ENCODE data around the gene TSPAN9. TPM values are rescaled to one million over a fixed set of nuclear protein-coding genes. Genes with fewer than 3 reads are reported as not detected.

TSPAN9 gene
- total and polyA plus RNA-seq, 4 donors, result 17.4 to 62.9 (median 34.2) TPM

DNA sequence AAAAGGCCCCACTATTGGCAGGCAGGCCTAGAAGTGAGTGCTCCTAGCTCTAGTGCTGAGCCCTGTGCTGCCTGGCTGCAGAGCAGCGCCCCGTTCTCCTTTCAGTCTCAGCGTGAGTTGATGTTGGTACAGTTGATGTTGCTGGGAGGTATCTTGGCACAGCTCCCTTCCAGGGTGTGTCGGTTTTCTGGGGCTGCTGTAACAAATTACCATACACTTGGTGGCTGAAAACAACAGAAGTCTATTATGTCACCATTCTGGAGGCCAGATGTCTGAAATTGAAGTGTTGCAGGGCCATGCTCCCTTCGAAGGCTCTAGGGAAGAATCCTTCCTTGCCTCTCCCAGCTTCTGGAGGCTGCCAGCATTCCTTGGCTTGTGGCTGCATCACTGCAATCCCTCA, 151.4 kb downstream of the TSPAN9 start:
- no peak for DNase-seq (ENCODE audit: low spot score)
- 94% methylated on average over 5 of the region's 5 CpGs for WGBS
- H3K4me1 ChIP-seq (ENCODE audit: control insufficient read depth in 4 of 4, insufficient read depth in 4 of 4, low read length in 3 of 4), result peaks cover 6 to 23% (median 16%) of the 10 kb centered on the region in 4 donors

DNA sequence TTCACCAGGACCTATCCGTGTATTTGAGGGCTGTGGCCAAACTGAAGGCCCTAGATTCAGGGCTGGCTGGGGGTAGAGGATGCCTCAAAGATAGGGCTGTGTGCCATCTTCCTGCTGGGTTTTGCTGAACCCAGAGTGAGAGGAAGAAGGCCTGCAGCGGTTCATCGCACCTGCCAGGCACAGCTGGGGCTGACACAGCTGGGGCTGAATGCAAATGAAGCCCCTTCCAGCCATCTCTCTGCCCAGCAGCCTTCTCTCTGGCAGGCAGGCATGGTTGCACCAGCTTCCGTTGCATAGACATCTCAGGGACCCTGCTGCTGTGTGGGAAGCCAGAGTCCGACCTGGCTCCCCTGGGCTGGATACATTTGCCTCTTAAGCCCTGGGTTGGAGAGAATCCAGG, 152.4 kb downstream of the TSPAN9 start:
- no peak overlapping the region for H3K4me3 ChIP-seq (ENCODE audit: low read depth in 1 of 3, low read length in 3 of 3)
- TF ChIP-seq, protein P1, sequence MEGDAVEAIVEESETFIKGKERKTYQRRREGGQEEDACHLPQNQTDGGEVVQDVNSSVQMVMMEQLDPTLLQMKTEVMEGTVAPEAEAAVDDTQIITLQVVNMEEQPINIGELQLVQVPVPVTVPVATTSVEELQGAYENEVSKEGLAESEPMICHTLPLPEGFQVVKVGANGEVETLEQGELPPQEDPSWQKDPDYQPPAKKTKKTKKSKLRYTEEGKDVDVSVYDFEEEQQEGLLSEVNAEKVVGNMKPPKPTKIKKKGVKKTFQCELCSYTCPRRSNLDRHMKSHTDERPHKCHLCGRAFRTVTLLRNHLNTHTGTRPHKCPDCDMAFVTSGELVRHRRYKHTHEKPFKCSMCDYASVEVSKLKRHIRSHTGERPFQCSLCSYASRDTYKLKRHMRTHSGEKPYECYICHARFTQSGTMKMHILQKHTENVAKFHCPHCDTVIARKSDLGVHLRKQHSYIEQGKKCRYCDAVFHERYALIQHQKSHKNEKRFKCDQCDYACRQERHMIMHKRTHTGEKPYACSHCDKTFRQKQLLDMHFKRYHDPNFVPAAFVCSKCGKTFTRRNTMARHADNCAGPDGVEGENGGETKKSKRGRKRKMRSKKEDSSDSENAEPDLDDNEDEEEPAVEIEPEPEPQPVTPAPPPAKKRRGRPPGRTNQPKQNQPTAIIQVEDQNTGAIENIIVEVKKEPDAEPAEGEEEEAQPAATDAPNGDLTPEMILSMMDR (IDR thresholded peaks at IDR 0.05; ENCODE audit: low read depth, low read length, missing input control), result no peak
- TF ChIP-seq, protein P2, sequence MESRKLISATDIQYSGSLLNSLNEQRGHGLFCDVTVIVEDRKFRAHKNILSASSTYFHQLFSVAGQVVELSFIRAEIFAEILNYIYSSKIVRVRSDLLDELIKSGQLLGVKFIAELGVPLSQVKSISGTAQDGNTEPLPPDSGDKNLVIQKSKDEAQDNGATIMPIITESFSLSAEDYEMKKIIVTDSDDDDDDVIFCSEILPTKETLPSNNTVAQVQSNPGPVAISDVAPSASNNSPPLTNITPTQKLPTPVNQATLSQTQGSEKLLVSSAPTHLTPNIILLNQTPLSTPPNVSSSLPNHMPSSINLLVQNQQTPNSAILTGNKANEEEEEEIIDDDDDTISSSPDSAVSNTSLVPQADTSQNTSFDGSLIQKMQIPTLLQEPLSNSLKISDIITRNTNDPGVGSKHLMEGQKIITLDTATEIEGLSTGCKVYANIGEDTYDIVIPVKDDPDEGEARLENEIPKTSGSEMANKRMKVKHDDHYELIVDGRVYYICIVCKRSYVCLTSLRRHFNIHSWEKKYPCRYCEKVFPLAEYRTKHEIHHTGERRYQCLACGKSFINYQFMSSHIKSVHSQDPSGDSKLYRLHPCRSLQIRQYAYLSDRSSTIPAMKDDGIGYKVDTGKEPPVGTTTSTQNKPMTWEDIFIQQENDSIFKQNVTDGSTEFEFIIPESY (IDR thresholded peaks at IDR 0.05), result no peak
- no peak for TF ChIP-seq SP1 (IDR thresholded peaks at IDR 0.05)
- TF ChIP-seq GABPA (IDR thresholded peaks at IDR 0.05 in 1 of 2, conservative IDR thresholded peaks at IDR 0.05 in 1 of 2), result no peak
- TF ChIP-seq JUND (IDR thresholded peaks at IDR 0.05), result no peak
- H3K36me3 ChIP-seq (ENCODE audit: control insufficient read depth in 4 of 4, insufficient read depth in 3 of 4, low read depth in 1 of 4, low read length in 3 of 4), result peaks cover 0 to 7% (median under 1%) of the 10 kb centered on the region in 4 donors
- no peaks in the 10 kb centered on the region for H3K9me3 ChIP-seq (ENCODE audit: control insufficient read depth in 4 of 4, low read length in 3 of 4)
- H3K27ac ChIP-seq (ENCODE audit: low read depth in 1 of 2, low read length in 2 of 2), result no peak overlapping the region
- H3K4me1 ChIP-seq (ENCODE audit: control insufficient read depth in 4 of 4, insufficient read depth in 4 of 4, low read length in 3 of 4), result peaks cover 6 to 23% (median 16%) of the 10 kb centered on the region in 4 donors
- H3K27me3 ChIP-seq (ENCODE audit: control insufficient read depth in 4 of 4, insufficient read depth in 4 of 4, low read length in 3 of 4), result no peaks in the 10 kb centered on the region
- DNase-seq (ENCODE audit: low spot score), result no peak
- no peak overlapping the region for H3K9ac ChIP-seq (ENCODE audit: low read depth in 1 of 2, low read length in 2 of 2)
- 94% methylated on average over 5 of the region's 5 CpGs for WGBS

More for the DNA sequence above, 151.4 kb downstream of the TSPAN9 start:
- H3K36me3 ChIP-seq (ENCODE audit: control insufficient read depth in 4 of 4, insufficient read depth in 3 of 4, low read depth in 1 of 4, low read length in 3 of 4), result peaks cover 0 to 7% (median under 1%) of the 10 kb centered on the region in 4 donors
- H3K9me3 ChIP-seq (ENCODE audit: control insufficient read depth in 4 of 4, low read length in 3 of 4), result no peaks in the 10 kb centered on the region
- H3K27me3 ChIP-seq (ENCODE audit: control insufficient read depth in 4 of 4, insufficient read depth in 4 of 4, low read length in 3 of 4), result no peaks in the 10 kb centered on the region
- H3K4me3 ChIP-seq (ENCODE audit: low read depth in 1 of 3, low read length in 3 of 3), result no peak overlapping the region
- no peak overlapping the region for H3K27ac ChIP-seq (ENCODE audit: low read depth in 1 of 2, low read length in 2 of 2)
- TF ChIP-seq EGR1 (IDR thresholded peaks at IDR 0.05; ENCODE audit: low read depth in 2 of 2) (no peak), HNF4G (IDR thresholded peaks at IDR 0.05) (no peak), FOXA2 (IDR thresholded peaks at IDR 0.05) (no peak), NR2F2 (IDR thresholded peaks at IDR 0.05) (no peak), TAF1 (conservative IDR thresholded peaks at IDR 0.05) (no peak), RAD21 (IDR thresholded peaks at IDR 0.05) (no peak), SP1 (IDR thresholded peaks at IDR 0.05) (no peak), RXRA (IDR thresholded peaks at IDR 0.05) (no peak)
- TF ChIP-seq, protein P1 (IDR thresholded peaks at IDR 0.05; ENCODE audit: low read depth, low read length, missing input control), result no peak
- TF ChIP-seq, protein P3, sequence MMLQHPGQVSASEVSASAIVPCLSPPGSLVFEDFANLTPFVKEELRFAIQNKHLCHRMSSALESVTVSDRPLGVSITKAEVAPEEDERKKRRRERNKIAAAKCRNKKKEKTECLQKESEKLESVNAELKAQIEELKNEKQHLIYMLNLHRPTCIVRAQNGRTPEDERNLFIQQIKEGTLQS (IDR thresholded peaks at IDR 0.05), result no peak
- TF ChIP-seq, protein P4, sequence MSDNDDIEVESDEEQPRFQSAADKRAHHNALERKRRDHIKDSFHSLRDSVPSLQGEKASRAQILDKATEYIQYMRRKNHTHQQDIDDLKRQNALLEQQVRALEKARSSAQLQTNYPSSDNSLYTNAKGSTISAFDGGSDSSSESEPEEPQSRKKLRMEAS (IDR thresholded peaks at IDR 0.05), result no peak
- TF ChIP-seq, protein P5, sequence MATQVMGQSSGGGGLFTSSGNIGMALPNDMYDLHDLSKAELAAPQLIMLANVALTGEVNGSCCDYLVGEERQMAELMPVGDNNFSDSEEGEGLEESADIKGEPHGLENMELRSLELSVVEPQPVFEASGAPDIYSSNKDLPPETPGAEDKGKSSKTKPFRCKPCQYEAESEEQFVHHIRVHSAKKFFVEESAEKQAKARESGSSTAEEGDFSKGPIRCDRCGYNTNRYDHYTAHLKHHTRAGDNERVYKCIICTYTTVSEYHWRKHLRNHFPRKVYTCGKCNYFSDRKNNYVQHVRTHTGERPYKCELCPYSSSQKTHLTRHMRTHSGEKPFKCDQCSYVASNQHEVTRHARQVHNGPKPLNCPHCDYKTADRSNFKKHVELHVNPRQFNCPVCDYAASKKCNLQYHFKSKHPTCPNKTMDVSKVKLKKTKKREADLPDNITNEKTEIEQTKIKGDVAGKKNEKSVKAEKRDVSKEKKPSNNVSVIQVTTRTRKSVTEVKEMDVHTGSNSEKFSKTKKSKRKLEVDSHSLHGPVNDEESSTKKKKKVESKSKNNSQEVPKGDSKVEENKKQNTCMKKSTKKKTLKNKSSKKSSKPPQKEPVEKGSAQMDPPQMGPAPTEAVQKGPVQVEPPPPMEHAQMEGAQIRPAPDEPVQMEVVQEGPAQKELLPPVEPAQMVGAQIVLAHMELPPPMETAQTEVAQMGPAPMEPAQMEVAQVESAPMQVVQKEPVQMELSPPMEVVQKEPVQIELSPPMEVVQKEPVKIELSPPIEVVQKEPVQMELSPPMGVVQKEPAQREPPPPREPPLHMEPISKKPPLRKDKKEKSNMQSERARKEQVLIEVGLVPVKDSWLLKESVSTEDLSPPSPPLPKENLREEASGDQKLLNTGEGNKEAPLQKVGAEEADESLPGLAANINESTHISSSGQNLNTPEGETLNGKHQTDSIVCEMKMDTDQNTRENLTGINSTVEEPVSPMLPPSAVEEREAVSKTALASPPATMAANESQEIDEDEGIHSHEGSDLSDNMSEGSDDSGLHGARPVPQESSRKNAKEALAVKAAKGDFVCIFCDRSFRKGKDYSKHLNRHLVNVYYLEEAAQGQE (IDR thresholded peaks at IDR 0.05), result no peak
- no peak overlapping the region for H3K9ac ChIP-seq (ENCODE audit: low read depth in 1 of 2, low read length in 2 of 2)

Data from liver (tissue), 9 donors.